Testis (tissue), 3 donors: ENCODE measurements around the gene CCL27. TPM values are rescaled to one million over a fixed set of nuclear protein-coding genes. Genes with fewer than 3 reads are reported as not detected.

Experiments
- DNase-seq: peaks from one replicate; pipeline ENCODE4 v3.0.0-alpha.2; 2019
- H3K27ac ChIP-seq, 2 donors: fragments of 200-600 bp; sonication (generic); one replicate each; pipeline ENCODE4 v1.5.1; 2019
- H3K27me3 ChIP-seq: fragments of 200-600 bp; sonication (generic); one replicate; pipeline ENCODE4 v1.5.1; 2019
- H3K36me3 ChIP-seq: fragments of 200-600 bp; sonication (generic); one replicate; pipeline ENCODE4 v1.5.1; 2017; ENCODE audit warnings: low read depth; ENCODE audit errors: missing control alignments
- H3K4me1 ChIP-seq: fragments of 200-600 bp; sonication (generic); one replicate; pipeline ENCODE4 v1.5.1; 2019
- H3K4me3 ChIP-seq, 2 donors: fragments of 200-600 bp; sonication (generic); one replicate each; pipeline ENCODE4 v1.5.1; 2017 to 2019
- H3K9me3 ChIP-seq: fragments of 200-600 bp; sonication (generic); one replicate; pipeline ENCODE4 v1.5.1; 2017
- CTCF ChIP-seq, 3 experiments: fragments of 450-650 bp in 2 of 3; fragments of 200-600 bp in 1 of 3; sonication (generic) in 1 of 3; IDR thresholded peaks; one replicate each; pipeline ENCODE4 v1.5.1; 2016 to 2019; ENCODE audit warnings: antibody characterized with exemption in 3 of 3, mild to moderate bottlenecking in 2 of 3, moderate library complexity in 1 of 3
- POLR2A ChIP-seq: fragments of 450-650 bp; IDR thresholded peaks from one replicate; pipeline ENCODE4 v1.6.1; 2017; ENCODE audit warnings: antibody characterized with exemption, mild to moderate bottlenecking, moderate library complexity
- WGBS, 2 donors: methylation state at CpG; one replicate each; pipeline ENCODE4 v1.1.5; 2018; 5-methylcytosine and 5-hydroxymethylcytosine counted together
- intact Hi-C: fragments of 100-400 bp; cut with DNase I; formaldehyde crosslinking; loops from one replicate; pipeline ENCODE4 v1.15.1; 2023; ENCODE audit warnings: low total_unique reads
- polyA plus RNA-seq: library from polyadenylated mRNA; stranded (reverse); fragments of 350-450 nt; fragmentation: Illumina TruSeq; extraction: RNeasy Lipid Tissue Mini Kit (QIAGEN cat#74804); gene quantifications from one replicate; pipeline ENCODE4 v1.2.3, GENCODE V29; 2014; ENCODE audit warnings: low read depth, low replicate concordance; ENCODE audit not compliant: insufficient read depth
- total RNA-seq, 2 donors: library from RNA; depleted of rRNA; stranded (reverse); fragments of >200 nt; gene quantifications; one replicate each; pipeline ENCODE4 v1.2.3, GENCODE V29; 2016

CCL27 gene
- total and polyA plus RNA-seq, 3 donors from 2014 or later: 1.4 to 3.1 TPM; not detected in 1

GRCh38 chr9:34623374-34624235 lies 38.9 kb downstream of the CCL27 start:
- H3K27me3 ChIP-seq: no peaks in the 10 kb centered on the region

GRCh38 chr9:34620061-34620994 lies 42.1 kb downstream of the CCL27 start, which contains the start of gene DCTN3:
Gene DCTN3, minus strand, starts transcription at chr9:34620495. Its CDS starts 31 bp downstream, at chr9:34620464.
- no peaks in the 10 kb centered on the region for H3K9me3 ChIP-seq
- WGBS, 2 donors: 3 to 4% methylated on average over 32 to 43 of the region's 43 CpGs
- no peaks in the 10 kb centered on the region for H3K27me3 ChIP-seq
- peak; percentile 99 for DNase-seq
- TF ChIP-seq CTCF (IDR thresholded peaks at IDR 0.05): no peak
- no peak for TF ChIP-seq POLR2A
- H3K4me1 ChIP-seq: peaks cover 19% of the 10 kb centered on the region
- H3K27ac ChIP-seq: no peak within 1 kb of the TSS
- peak within 1 kb of the TSS; percentile 68 to 78 for H3K4me3 ChIP-seq
- no peaks in the 10 kb centered on the region for H3K36me3 ChIP-seq
- intact Hi-C loops: no loop called here

More at GRCh38 chr9:34623374-34624235, 38.9 kb downstream of the CCL27 start:
- Histone ChIP-seq H3K4me3 (peak overlapping the region in 1 of 2 donors; percentile 38), H3K27ac (no peak overlapping the region), H3K9me3 (no peaks in the 10 kb centered on the region), H3K36me3 (no peaks in the 10 kb centered on the region), H3K4me1 (peaks cover 24% of the 10 kb centered on the region)
- TF ChIP-seq POLR2A (no peak), CTCF (IDR thresholded peaks at IDR 0.05) (no peak)
- no peak for DNase-seq
- WGBS, 2 donors: 9 to 11% methylated on average over 25 to 63 of the region's 63 CpGs
- intact Hi-C loops: no loop called here

DNA sequence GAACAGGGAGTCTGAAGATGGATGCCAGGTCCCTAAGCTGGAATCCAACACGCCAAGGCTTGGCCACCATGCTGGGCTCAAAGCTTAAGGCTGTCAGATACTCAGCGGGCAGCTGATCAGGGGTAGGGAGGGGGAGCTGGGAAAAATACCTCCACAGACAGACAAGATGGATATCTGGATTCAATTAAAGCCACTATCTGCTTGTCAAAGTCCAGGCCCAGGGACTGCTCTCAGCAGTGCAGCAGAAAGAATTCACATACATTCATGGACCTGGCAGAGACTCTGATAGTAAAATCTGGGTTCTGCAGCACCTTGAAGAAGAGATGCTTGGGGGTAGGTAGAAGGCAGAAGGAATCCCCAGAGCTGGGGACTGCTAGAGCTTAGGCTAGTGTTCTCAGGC lies 47.3 kb downstream of the CCL27 start:
- no peaks in the 10 kb centered on the region for H3K36me3 ChIP-seq

More for the DNA sequence above, 47.3 kb downstream of the CCL27 start:
- no peak overlapping the region for H3K4me3 ChIP-seq
- no peaks in the 10 kb centered on the region for H3K27me3 ChIP-seq
- intact Hi-C loops: loop anchor here (10.0 kb wide), 1 partner anchor 90 kb away; no protein-coding TSS in a partner anchor
- no peak for TF ChIP-seq POLR2A
- no peak for TF ChIP-seq CTCF (IDR thresholded peaks at IDR 0.05)
- 90 to 100% methylated on average over 2 of the region's 2 CpGs for WGBS, 2 donors
- no peaks in the 10 kb centered on the region for H3K9me3 ChIP-seq
- no peak for DNase-seq
- H3K4me1 ChIP-seq: peaks cover 17% of the 10 kb centered on the region
- H3K27ac ChIP-seq: no peak overlapping the region
